K562 (cell line): ENCODE measurements around the gene EDNRB. TPM values are rescaled to one million over a fixed set of nuclear protein-coding genes. Genes with fewer than 3 reads are reported as not detected.

Experiments used
- ATAC-seq: fragments of 200-7000 bp; cut with Tn5 transposase; 3 replicates; pipeline ENCODE4 v1.9.1; 2020; ENCODE audit warnings: moderate library complexity
- BruUV-seq: library from RNA; stranded (reverse); fragments of 400-500 nt; replicated peaks from 2 replicates; lab custom pipeline; 2021; lab: Mats Ljungman, UMichigan
- CTCF ChIA-PET: fragments of 300-600 bp; formaldehyde crosslinking; extraction: SDS; loops from one replicate; lab custom pipeline; 2021; ENCODE audit warnings: low intra/inter-chr PET ratio; lab: Yijun Ruan, JAX
- POLR2A ChIA-PET: fragments of 300-600, 350-650 bp; sonication (Branson Sonifier 250); formaldehyde crosslinking; extraction: SDS; loops from one replicate; lab custom pipeline; 2021; ENCODE audit warnings: antibody characterized with exemption, inconsistent platforms; lab: Yijun Ruan, JAX
- DNase-seq, 4 experiments: peaks; one replicate each; pipeline versions ENCODE4 v3.0.0 to v3.0.0-alpha.2; 2011 to 2018; ENCODE audit warnings: low spot score in 3 of 4, mixed read lengths in 3 of 4; ENCODE audit errors: extremely low read depth in 1 of 4
- FAIRE-seq: peaks from 2 replicates; lab custom pipeline; 2011; peaks lifted over from hg19 to GRCh38; lab: Jason Lieb, UNC
- H2AFZ ChIP-seq: 2 replicates; pipeline ENCODE4 v1.6.0; 2011; ENCODE audit warnings: low read depth, low read length, control low read depth, inconsistent platforms
- H3K27ac ChIP-seq: fragments of 200-600 bp; 3 replicates; pipeline ENCODE4 v1.8.0; 2011; ENCODE audit warnings: low read depth, mild to moderate bottlenecking, control low read depth, inconsistent platforms, low read length, moderate library complexity, mixed read lengths; ENCODE audit errors: extremely low read depth
- H3K27me3 ChIP-seq, 2 experiments: fragments of 300-600 bp in 1 of 2; 2 replicates in 1 of 2; 3 replicates in 1 of 2; pipeline versions ENCODE4 v1.6.0 to v1.8.0; 2011; ENCODE audit warnings: inconsistent platforms in 2 of 2, low read length in 2 of 2, mild to moderate bottlenecking in 1 of 2, mixed read lengths in 1 of 2, moderate library complexity in 1 of 2; ENCODE audit not compliant: control insufficient read depth in 2 of 2, insufficient read depth in 2 of 2
- H3K36me3 ChIP-seq: fragments of 300-600 bp; 3 replicates; pipeline ENCODE4 v1.8.0; 2011; ENCODE audit warnings: mild to moderate bottlenecking, low read length, inconsistent platforms; ENCODE audit not compliant: control insufficient read depth, insufficient read depth
- H3K4me1 ChIP-seq, 2 experiments: fragments of 200-600 bp in 1 of 2; replicated peaks in 1 of 2; 2 replicates in 1 of 2; 3 replicates in 1 of 2; pipeline versions ENCODE4 v1.5.1 to v1.8.0; 2011; ENCODE audit warnings: inconsistent platforms in 2 of 2, low read length in 2 of 2, mild to moderate bottlenecking in 1 of 2, mixed read lengths in 1 of 2, moderate library complexity in 1 of 2; ENCODE audit not compliant: control insufficient read depth in 2 of 2, insufficient read depth in 2 of 2
- H3K4me2 ChIP-seq: 2 replicates; pipeline ENCODE4 v1.6.1; 2011; ENCODE audit warnings: low read length, control low read depth, inconsistent platforms, mixed read lengths; ENCODE audit not compliant: insufficient read depth
- H3K4me3 ChIP-seq: fragments of 200-600 bp; sonication (generic), shearing (Covaris generic); 2 replicates; pipeline ENCODE4 v1.5.1; 2016; ENCODE audit warnings: control low read depth, inconsistent platforms
- H3K79me2 ChIP-seq: fragments of 200-600 bp; 3 replicates; pipeline ENCODE4 v1.8.0; 2011; ENCODE audit warnings: low read length, inconsistent platforms; ENCODE audit not compliant: control insufficient read depth, insufficient read depth
- H3K9ac ChIP-seq, 2 experiments: 2 replicates each; pipeline versions ENCODE4 v1.6.0 to v1.6.1; 2011; ENCODE audit warnings: low read depth in 2 of 2, low read length in 2 of 2, control low read depth in 1 of 2, inconsistent platforms in 1 of 2, mild to moderate bottlenecking in 1 of 2, mixed read lengths in 1 of 2; ENCODE audit not compliant: insufficient read depth in 1 of 2
- H3K9me1 ChIP-seq: one replicate; pipeline ENCODE4 v1.6.0; 2011; ENCODE audit warnings: inconsistent platforms, mild to moderate bottlenecking, low read length, moderate library complexity; ENCODE audit not compliant: control insufficient read depth, insufficient read depth
- H3K9me3 ChIP-seq: replicated peaks from 2 replicates; pipeline ENCODE4 v1.5.1; 2011; ENCODE audit warnings: low read depth, low read length, inconsistent platforms; ENCODE audit not compliant: control insufficient read depth, insufficient read depth
- H4K20me1 ChIP-seq: replicated peaks from 2 replicates; pipeline ENCODE4 v1.6.1; 2011; ENCODE audit warnings: low read length, inconsistent platforms, mixed read lengths; ENCODE audit not compliant: control insufficient read depth, insufficient read depth
- ELF2 ChIP-seq: fragments of 250-450 bp; sonication (Bioruptor Pico); IDR thresholded peaks from 2 replicates; pipeline ENCODE4 v1.5.0; 2021; ENCODE audit warnings: mild to moderate bottlenecking
- NCOA1 ChIP-seq: fragments of 450-650 bp; IDR thresholded peaks from 2 replicates; pipeline ENCODE4 v1.6.1; 2016; ENCODE audit warnings: low read depth
- POU5F1 ChIP-seq: fragments of 150-350 bp; IDR thresholded peaks from 2 replicates; pipeline ENCODE4 v1.6.1; 2014; ENCODE audit warnings: borderline replicate concordance, low read length, low read depth, mild to moderate bottlenecking; ENCODE audit not compliant: partially characterized antibody
- RFX7 ChIP-seq: fragments of 250-450 bp; sonication (Bioruptor Pico); IDR thresholded peaks from 2 replicates; pipeline ENCODE4 v1.5.1; 2021; ENCODE audit warnings: mild to moderate bottlenecking
- SOX6 ChIP-seq: fragments of 450-650 bp; IDR thresholded peaks from 2 replicates; pipeline ENCODE4 v1.6.1; 2014; ENCODE audit warnings: mild to moderate bottlenecking
- SRSF3 ChIP-seq: fragments of 200-400 bp; formaldehyde crosslinking; IDR thresholded peaks from 2 replicates; pipeline ENCODE4 v1.6.1; 2016; ENCODE audit warnings: mild to moderate bottlenecking, low read length, moderate library complexity; ENCODE audit not compliant: insufficient read depth
- ZNF644 ChIP-seq: fragments of 200-800 bp; sonication (Bioruptor generic); IDR thresholded peaks from 2 replicates; pipeline ENCODE4 v1.6.1; 2016; ENCODE audit warnings: low read depth, missing genetic modification characterization, missing compliant biosample characterization
- WGBS: fragments of 100-300 bp; shearing (Covaris generic); methylation state at CpG from one replicate; pipeline ENCODE4 v1.1.6; 2016; ENCODE audit warnings: low coverage, mixed read lengths; ENCODE audit not compliant: insufficient coverage; ENCODE audit errors: missing lambda C conversion rate; 5-methylcytosine and 5-hydroxymethylcytosine counted together
- in situ Hi-C: fragments of 300-500 bp; cut with MboI; formaldehyde crosslinking; loops from 4 replicates; pipeline ENCODE4 v1.15.0; 2018; ENCODE audit warnings: inconsistent platforms, mixed read lengths
- intact Hi-C: fragments of 100-400 bp; cut with micrococcal nuclease; formaldehyde crosslinking; loops from 2 replicates; pipeline ENCODE4 v1.14.2; 2022
- polyA plus RNA-seq, 8 experiments: library from polyadenylated mRNA; depleted of rRNA in 4 of 8; stranded (reverse) in 5 of 8; unstranded in 3 of 8; fragments of >200 nt; fragmentation: Nextera tagmentation in 2 of 8; fragmentation: Illumina TruSeq in 1 of 8; extraction: Ambion mirVana in 2 of 8; extraction: Trizol in 1 of 8; gene quantifications; 2 replicates each; pipeline versions ENCODE4 v1.2.1 to v1.2.3, GENCODE V29; 2011 to 2014; ENCODE audit warnings: inconsistent platforms in 1 of 8, missing spikeins in 1 of 8
- total RNA-seq, 7 experiments: library from RNA; depleted of rRNA in 6 of 7; stranded (reverse); fragments of >200 nt in 6 of 7; fragmentation: Illumina TruSeq in 2 of 7; extraction: Trizol in 2 of 7; gene quantifications; 2 replicates each; pipeline versions ENCODE4 v1.2.1 to v1.2.3, GENCODE V29; 2011 to 2021; ENCODE audit warnings: low replicate concordance in 1 of 7

EDNRB gene
- total and polyA plus RNA-seq, 9 of the 15 experiments (the other 6 are each of a cell fraction or from before 2014, with no cell fraction given): 0.04 TPM; not detected in 8

DNA sequence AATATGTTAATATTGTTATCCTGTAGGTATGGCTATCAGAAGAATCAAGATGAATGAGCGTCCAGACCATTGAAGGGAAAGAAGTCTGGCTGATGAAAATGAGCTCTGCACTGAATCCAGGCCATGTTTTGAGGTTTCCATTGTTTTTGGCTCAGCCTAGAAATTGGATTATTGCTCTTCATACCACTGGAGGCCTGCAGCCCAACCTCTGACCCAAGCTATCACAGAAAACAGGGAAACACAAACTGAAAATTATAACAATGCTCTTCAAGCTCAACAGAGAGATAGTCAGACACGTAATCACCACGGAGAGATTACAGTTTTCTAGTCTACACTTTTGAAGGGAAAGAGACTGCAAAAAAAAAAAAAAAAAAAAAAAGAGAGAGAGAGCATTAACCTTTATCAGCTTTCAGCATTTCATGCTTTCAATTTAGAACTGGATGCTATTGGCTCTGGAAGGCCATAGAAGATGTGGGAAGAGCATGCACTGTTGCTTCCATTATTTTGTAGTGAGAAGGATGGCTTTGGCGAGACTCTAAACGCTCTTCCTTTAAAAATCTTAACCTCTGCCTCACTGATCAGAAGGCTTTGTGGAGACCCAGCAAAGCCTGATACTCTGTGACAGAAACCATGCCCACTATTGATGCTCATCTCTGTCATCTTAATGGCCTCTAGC, 10.8 kb downstream of the EDNRB start:
- in situ Hi-C loops: no loop called here
- POLR2A ChIA-PET: no interaction called here
- Histone ChIP-seq H2AFZ (no peak overlapping the region), H3K4me2 (no peak overlapping the region), H3K79me2 (no peaks in the 10 kb centered on the region), H3K4me1 (no peaks in the 10 kb centered on the region), H3K27ac (no peak overlapping the region), H4K20me1 (no peaks in the 10 kb centered on the region), H3K27me3 (no peaks in the 10 kb centered on the region), H3K36me3 (no peaks in the 10 kb centered on the region), H3K9me3 (no peaks in the 10 kb centered on the region), H3K9ac (no peak overlapping the region), H3K4me3 (no peak overlapping the region), H3K9me1 (no peaks in the 10 kb centered on the region)
- DNase-seq: no peak
- intact Hi-C loops: no loop called here
- ATAC-seq: no peak
- 0% methylated on average over 5 of the region's 5 CpGs for WGBS
- no peak for TF ChIP-seq RFX7
- TF ChIP-seq ZNF644 (tag): no peak
- no peak for TF ChIP-seq SOX6
- TF ChIP-seq POU5F1: no peak
- no peak for TF ChIP-seq NCOA1
- TF ChIP-seq SRSF3: no peak
- no peak for TF ChIP-seq ELF2 (CRISPR knock-in tag)
- BruUV-seq: no TSS peak
- no peak for FAIRE-seq
- CTCF ChIA-PET: interaction anchor here (0.6 kb wide), 1 partner anchor 274 kb away, joined by 5 read pairs; no protein-coding TSS in a partner anchor
